HG03521 (cell line): ENCODE results near the gene SEC16B.
"Not testable (repeated sequence)": the region's sequence is repeated elsewhere in the genome, so short reads cannot be mapped to it uniquely, and the experiment has no call there.

Experiments
- ATAC-seq: cut with Tn5 transposase; IDR thresholded peaks from one replicate; pipeline ENCODE4 v1.9.1; 2021; ENCODE audit warnings: mild to moderate bottlenecking, moderate library complexity; ENCODE audit not compliant: unreplicated experiment

The SEC16B gene

GRCh38 chr1:177969825-177970371 is at the start of gene SEC16B:
SEC16B (minus strand) TSS chr1:177970058; CDS start chr1:177967981, 2,077 bp downstream.
- no peak for ATAC-seq

- ATAC-seq: no peak
These were observed 49.8 kb upstream of the SEC16B start for GRCh38 chr1:178019622-178020021.

- ATAC-seq: no peak
These were observed 49.4 kb upstream of the SEC16B start for GRCh38 chr1:178019208-178019607.

- ATAC-seq: no peak
These were observed 47.7 kb upstream of the SEC16B start for GRCh38 chr1:178017517-178017916.

- no peak for ATAC-seq
These were observed 42.1 kb upstream of the SEC16B start for GRCh38 chr1:178011864-178012503.

- no peak for ATAC-seq
These were observed 41.6 kb upstream of the SEC16B start for GRCh38 chr1:178011465-178011828.

- ATAC-seq: no peak
These were observed 41.0 kb upstream of the SEC16B start for GRCh38 chr1:178010674-178011464.

GRCh38 chr1:178006043-178006442 is 36.2 kb upstream of the SEC16B start:
- no peak for ATAC-seq

- ATAC-seq: no peak
These were observed 35.6 kb upstream of the SEC16B start for GRCh38 chr1:178005450-178005849.

- ATAC-seq: no peak
These were observed 35.1 kb upstream of the SEC16B start for GRCh38 chr1:178004926-178005391.

- no peak for ATAC-seq
These were observed 29.1 kb upstream of the SEC16B start for GRCh38 chr1:177998696-177999631.

GRCh38 chr1:177996957-177997356 is 27.1 kb upstream of the SEC16B start:
- no peak for ATAC-seq

GRCh38 chr1:177995369-177995768 is 25.5 kb upstream of the SEC16B start:
- ATAC-seq: no peak

- not testable (repeated sequence) for ATAC-seq
These were observed 16.4 kb upstream of the SEC16B start for GRCh38 chr1:177986281-177986680.

GRCh38 chr1:177984761-177985160 is 14.9 kb upstream of the SEC16B start:
- no peak for ATAC-seq

GRCh38 chr1:177984136-177984525 is 14.3 kb upstream of the SEC16B start:
- no peak for ATAC-seq

GRCh38 chr1:177983482-177984135 is 13.8 kb upstream of the SEC16B start:
- no peak for ATAC-seq

- no peak for ATAC-seq
These were observed 13.2 kb upstream of the SEC16B start for GRCh38 chr1:177983077-177983476.

- ATAC-seq: no peak
These were observed 11.3 kb upstream of the SEC16B start for GRCh38 chr1:177981200-177981599.

GRCh38 chr1:177979272-177979671 is 9.4 kb upstream of the SEC16B start:
- ATAC-seq: no peak
